Choroid plexus epithelial cell (primary cell): ENCODE results near the gene DHX15.

Source experiments
- DNase-seq: peaks from one replicate; pipeline ENCODE4 v3.0.0-alpha.2; 2010; ENCODE audit warnings: low read depth
- H3K4me3 ChIP-seq: 2 replicates; pipeline ENCODE4 v1.5.1; 2011; ENCODE audit warnings: low read depth, mild to moderate bottlenecking, control low read depth, low read length, moderate library complexity
- TF ChIP-seq, protein P1 (sequence below): conservative IDR thresholded peaks from 2 replicates; pipeline ENCODE4 v1.5.1; 2011; ENCODE audit warnings: low read depth, mild to moderate bottlenecking, control low read depth, inconsistent platforms, low read length, moderate library complexity

DHX15 gene

DNA sequence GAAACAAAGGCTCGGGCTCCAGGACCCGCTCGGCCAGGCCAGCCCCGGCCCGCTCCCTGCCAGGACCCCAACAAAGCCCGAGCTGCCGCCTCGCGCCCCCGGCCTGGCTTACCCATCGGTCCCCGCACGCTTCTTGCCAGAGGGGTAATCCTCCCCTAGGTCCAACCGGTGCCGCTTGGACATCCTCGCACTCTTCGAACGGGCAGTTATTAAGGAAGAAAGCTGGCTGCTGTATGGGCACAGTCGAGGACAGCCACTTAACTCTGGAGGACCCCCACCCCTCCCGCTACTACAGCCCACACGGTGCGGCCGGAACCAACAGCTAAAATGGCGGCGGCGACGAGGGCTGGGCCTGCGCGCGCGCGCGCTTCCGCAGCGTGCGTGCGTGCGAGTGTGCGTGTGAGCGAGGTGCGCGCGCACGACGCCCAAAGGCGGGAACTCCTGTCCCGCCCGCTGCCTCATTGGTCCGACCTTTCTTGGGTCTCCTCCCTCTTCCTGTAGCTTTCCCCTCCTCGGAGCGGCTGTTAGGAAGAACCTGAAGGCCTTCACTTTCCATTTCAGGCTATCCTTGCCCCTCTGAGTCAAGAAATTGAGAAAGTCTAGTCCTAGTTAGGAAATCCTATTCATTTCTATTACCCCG is at the start of gene DHX15:
TSS of gene DHX15 (minus strand) at position 344 of the 640 bp plus-strand sequence. CDS start at position 183, 161 bp downstream.
- DNase-seq = peak; percentile 99
- peak within 1 kb of the TSS; percentile 97 for H3K4me3 ChIP-seq
- TF ChIP-seq, protein P1, sequence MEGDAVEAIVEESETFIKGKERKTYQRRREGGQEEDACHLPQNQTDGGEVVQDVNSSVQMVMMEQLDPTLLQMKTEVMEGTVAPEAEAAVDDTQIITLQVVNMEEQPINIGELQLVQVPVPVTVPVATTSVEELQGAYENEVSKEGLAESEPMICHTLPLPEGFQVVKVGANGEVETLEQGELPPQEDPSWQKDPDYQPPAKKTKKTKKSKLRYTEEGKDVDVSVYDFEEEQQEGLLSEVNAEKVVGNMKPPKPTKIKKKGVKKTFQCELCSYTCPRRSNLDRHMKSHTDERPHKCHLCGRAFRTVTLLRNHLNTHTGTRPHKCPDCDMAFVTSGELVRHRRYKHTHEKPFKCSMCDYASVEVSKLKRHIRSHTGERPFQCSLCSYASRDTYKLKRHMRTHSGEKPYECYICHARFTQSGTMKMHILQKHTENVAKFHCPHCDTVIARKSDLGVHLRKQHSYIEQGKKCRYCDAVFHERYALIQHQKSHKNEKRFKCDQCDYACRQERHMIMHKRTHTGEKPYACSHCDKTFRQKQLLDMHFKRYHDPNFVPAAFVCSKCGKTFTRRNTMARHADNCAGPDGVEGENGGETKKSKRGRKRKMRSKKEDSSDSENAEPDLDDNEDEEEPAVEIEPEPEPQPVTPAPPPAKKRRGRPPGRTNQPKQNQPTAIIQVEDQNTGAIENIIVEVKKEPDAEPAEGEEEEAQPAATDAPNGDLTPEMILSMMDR = no peak

DNA sequence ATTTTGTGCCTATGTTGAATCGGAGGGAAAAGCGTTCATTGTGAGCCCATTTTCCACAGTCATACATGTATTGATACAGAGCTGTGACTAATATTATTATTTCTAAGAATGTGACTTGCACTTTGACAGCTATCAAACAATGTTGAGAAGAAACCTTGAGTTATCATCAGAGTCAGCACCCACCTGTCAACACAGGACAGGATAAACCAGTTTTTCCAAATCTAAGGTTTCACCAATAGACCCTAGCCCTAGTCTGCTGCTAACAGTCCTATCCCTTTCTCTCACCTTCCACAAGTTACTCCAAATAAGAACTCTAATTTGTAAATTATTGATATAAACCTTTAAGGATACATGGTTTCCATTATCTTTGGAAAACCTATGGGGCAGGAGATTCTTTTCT is 47.7 kb upstream of the DHX15 start:
- DNase-seq = no peak
- H3K4me3 ChIP-seq = no peak overlapping the region

DNA sequence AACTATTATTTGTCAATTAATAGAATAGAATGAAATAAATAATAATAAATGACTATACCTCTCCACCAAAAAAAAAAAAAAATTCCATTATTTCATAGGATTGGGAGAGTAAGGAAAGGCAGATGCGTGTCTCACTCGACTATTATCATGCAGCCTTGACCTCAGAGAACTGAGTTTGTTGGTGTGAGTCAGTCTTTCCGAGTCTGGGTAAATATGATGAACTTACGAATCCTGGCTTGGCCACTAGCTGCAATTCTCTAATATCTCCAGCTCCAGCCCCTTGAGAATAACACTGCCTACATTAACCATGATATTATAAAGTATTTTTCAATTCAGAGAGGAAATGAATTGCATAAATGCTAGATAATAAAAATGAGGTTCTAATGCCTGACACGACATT is 46.6 kb upstream of the DHX15 start:
- TF ChIP-seq, protein P1 = no peak
- H3K4me3 ChIP-seq = no peak overlapping the region
- peak; percentile 1 for DNase-seq

More for the DNA sequence above, 47.7 kb upstream of the DHX15 start:
- TF ChIP-seq, protein P1 = no peak

DNA sequence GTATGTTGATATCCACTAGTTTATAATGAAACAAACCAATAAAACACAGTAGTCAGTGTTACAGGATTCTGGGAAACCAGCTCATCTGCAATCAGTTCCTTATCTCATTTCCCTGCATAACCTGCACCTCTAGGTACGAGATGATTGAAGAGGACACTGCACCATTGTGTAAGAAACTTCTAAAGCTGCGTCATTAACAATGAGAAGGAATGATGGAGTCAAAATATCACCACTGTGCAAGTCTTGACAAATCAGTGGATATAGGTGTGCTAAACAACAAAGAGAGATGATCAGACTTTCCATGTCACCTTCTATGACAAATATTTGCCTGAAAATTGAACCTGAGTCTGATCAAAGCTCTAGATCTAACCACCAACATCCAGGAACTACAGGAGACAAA is 40.7 kb upstream of the DHX15 start:
- TF ChIP-seq, protein P1 = no peak
- DNase-seq = no peak
- no peak overlapping the region for H3K4me3 ChIP-seq

DNA sequence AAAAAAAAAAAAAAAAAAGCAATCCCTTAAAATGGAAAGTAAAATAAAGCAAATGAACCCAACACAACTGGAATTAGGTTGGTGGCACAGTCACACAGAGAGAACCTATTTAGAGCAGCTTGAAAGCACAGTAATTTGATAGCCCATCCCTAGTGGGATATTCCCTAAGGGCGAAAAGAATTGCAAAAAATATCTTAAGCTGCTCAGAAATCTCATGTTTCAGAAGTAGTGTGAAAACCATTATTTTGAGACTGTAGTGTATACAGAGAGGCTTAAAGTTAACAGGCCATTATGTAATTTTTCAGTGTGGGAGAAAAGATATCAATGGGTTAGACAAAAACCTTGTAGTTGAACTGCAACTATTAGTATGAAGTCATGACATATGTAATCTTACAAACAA is 40.0 kb upstream of the DHX15 start:
- H3K4me3 ChIP-seq = no peak overlapping the region
- peak; percentile 35 for DNase-seq
- TF ChIP-seq, protein P1 = no peak

DNA sequence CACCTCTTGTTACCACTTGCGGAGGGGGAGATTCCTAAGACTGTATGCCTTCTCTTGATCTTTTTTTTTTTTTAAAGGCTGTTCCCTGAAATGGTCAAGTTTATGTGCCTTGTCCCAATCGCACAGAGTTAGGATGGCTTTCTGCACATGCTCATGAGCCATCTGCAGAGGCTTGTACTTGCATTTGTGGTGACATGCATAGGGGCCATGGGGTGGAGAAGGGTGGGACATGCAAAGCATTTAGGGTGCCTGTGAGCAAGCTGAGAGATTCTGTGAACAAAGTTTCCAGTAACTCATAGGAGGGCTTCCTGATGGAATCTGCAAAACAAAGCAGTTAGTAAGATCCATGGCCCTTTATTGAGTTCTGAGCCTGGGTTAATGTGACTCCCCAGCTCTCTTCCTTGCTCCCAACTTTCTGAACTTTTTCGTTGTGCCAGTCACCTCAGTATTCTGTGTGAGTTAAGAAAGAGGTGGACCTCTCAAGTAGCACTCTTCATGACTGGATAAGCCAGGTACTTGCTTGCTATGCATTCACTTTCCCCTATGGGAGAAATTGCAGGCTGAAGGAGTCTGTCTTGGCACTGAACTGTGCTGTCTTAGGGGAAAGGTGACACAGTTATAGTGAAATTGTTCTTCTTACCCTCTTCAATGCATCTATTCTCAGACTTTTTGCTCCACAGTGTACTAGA is 37.9 kb upstream of the DHX15 start:
- DNase-seq = no peak
- TF ChIP-seq, protein P1 = no peak

DNA sequence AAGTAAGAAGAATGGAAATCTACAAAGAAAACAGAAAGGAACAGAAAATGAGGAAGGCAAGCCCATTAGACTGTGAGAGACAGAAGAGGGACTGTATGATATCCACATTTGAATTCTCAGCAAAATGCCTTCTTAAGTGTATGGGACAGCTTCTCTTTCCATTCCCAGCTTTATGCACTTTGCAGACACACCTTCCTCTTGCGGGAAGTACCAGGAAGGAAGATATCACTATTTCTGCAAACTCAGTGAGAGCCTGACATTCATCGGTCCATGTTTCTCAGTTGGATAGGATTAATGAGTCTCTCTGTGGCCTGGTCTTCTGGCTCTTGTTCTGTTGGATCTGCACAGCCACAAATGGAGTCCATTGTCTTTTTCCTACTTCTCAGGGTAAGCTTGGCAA is 31.6 kb upstream of the DHX15 start:
- DNase-seq = no peak
- TF ChIP-seq, protein P1 = no peak
- H3K4me3 ChIP-seq = no peak overlapping the region

More for the DNA sequence above, 37.9 kb upstream of the DHX15 start:
- no peak overlapping the region for H3K4me3 ChIP-seq
